ENCODE results near the gene YIF1B. TPM values are rescaled to one million over a fixed set of nuclear protein-coding genes. Genes with fewer than 3 reads are reported as not detected.

YIF1B gene
- polyA plus RNA-seq, 1 donor (not counting 4 experiments of a cell fraction or from before 2014, with no cell fraction given), result 38.1 TPM

GRCh38 chr19:38255383-38256014 lies 60.2 kb downstream of the YIF1B start:
- TF ChIP-seq CTCF (optimal IDR thresholded peaks at IDR 0.05 in 1 of 3, IDR thresholded peaks at IDR 0.05 in 1 of 3, conservative IDR thresholded peaks at IDR 0.05 in 1 of 3; ENCODE audit: extremely low read depth in 1 of 3, insufficient read depth in 2 of 3, low read length in 3 of 3) (no peak), EZH2 (IDR thresholded peaks at IDR 0.05; ENCODE audit: low read length) (no peak)
- dilution Hi-C loops (cut with MboI; ENCODE audit: extremely low pct_ligation_motif_present, low sequenced_read_pairs), result no loop called here
- H2AFZ ChIP-seq (ENCODE audit: control insufficient read depth, low read length), result no peak overlapping the region
- no peaks in the 10 kb centered on the region for H4K20me1 ChIP-seq (ENCODE audit: control insufficient read depth, extremely low read depth, insufficient read depth, low read length)
- peak overlapping the region; percentile 60 for H3K4me2 ChIP-seq (ENCODE audit: control insufficient read depth, extremely low read depth, insufficient read depth, low read depth, low read length)
- no peak overlapping the region for H3K4me3 ChIP-seq (ENCODE audit: control insufficient read depth in 2 of 3, extremely low read depth in 1 of 3, insufficient read depth in 2 of 3, low read depth in 1 of 3, low read length in 3 of 3)
- no peak overlapping the region for H3K9ac ChIP-seq (ENCODE audit: control insufficient read depth, extremely low read depth, insufficient read depth, low read length)
- no peak overlapping the region for H3K27ac ChIP-seq (ENCODE audit: control insufficient read depth, insufficient read depth, low read length)
- DNase-seq (ENCODE audit: low read depth, low spot score), result no peak
- H3K36me3 ChIP-seq (ENCODE audit: control insufficient read depth in 2 of 2, extremely low read depth in 1 of 2, insufficient read depth in 2 of 2, low read length in 2 of 2), result no peaks in the 10 kb centered on the region
- no peaks in the 10 kb centered on the region for H3K9me1 ChIP-seq (ENCODE audit: control insufficient read depth, extremely low read depth, insufficient read depth, low read length)
- H3K9me3 ChIP-seq (ENCODE audit: control insufficient read depth, low read depth, low read length), result no peaks in the 10 kb centered on the region
- no peak for FAIRE-seq
- H3K79me2 ChIP-seq (ENCODE audit: control insufficient read depth, insufficient read depth, low read length), result no peaks in the 10 kb centered on the region
- no peaks in the 10 kb centered on the region for H3K27me3 ChIP-seq (ENCODE audit: control insufficient read depth, extremely low read depth, insufficient read depth, low read length)
- H3K4me1 ChIP-seq (ENCODE audit: control insufficient read depth, extremely low read depth, insufficient read depth, low read length), result peaks cover 28% of the 10 kb centered on the region

- Histone ChIP-seq H3K4me2 (ENCODE audit: control insufficient read depth, extremely low read depth, insufficient read depth, low read depth, low read length) (no peak overlapping the region), H3K36me3 (ENCODE audit: control insufficient read depth in 2 of 2, extremely low read depth in 1 of 2, insufficient read depth in 2 of 2, low read length in 2 of 2) (no peaks in the 10 kb centered on the region), H2AFZ (ENCODE audit: control insufficient read depth, low read length) (no peak overlapping the region), H3K4me1 (ENCODE audit: control insufficient read depth, extremely low read depth, insufficient read depth, low read length) (peaks cover 28% of the 10 kb centered on the region), H3K27me3 (ENCODE audit: control insufficient read depth, extremely low read depth, insufficient read depth, low read length) (no peaks in the 10 kb centered on the region), H3K9ac (ENCODE audit: control insufficient read depth, extremely low read depth, insufficient read depth, low read length) (no peak overlapping the region), H3K9me3 (ENCODE audit: control insufficient read depth, low read depth, low read length) (no peaks in the 10 kb centered on the region), H3K79me2 (ENCODE audit: control insufficient read depth, insufficient read depth, low read length) (no peaks in the 10 kb centered on the region), H3K4me3 (ENCODE audit: control insufficient read depth in 2 of 3, extremely low read depth in 1 of 3, insufficient read depth in 2 of 3, low read depth in 1 of 3, low read length in 3 of 3) (no peak overlapping the region), H4K20me1 (ENCODE audit: control insufficient read depth, extremely low read depth, insufficient read depth, low read length) (no peaks in the 10 kb centered on the region), H3K27ac (ENCODE audit: control insufficient read depth, insufficient read depth, low read length) (no peak overlapping the region), H3K9me1 (ENCODE audit: control insufficient read depth, extremely low read depth, insufficient read depth, low read length) (no peaks in the 10 kb centered on the region)
- DNase-seq (ENCODE audit: low read depth, low spot score) (no peak), FAIRE-seq (no peak)
- dilution Hi-C loops (cut with MboI; ENCODE audit: extremely low pct_ligation_motif_present, low sequenced_read_pairs), result no loop called here
- TF ChIP-seq CTCF (optimal IDR thresholded peaks at IDR 0.05 in 1 of 3, IDR thresholded peaks at IDR 0.05 in 1 of 3, conservative IDR thresholded peaks at IDR 0.05 in 1 of 3; ENCODE audit: extremely low read depth in 1 of 3, insufficient read depth in 2 of 3, low read length in 3 of 3) (no peak), EZH2 (IDR thresholded peaks at IDR 0.05; ENCODE audit: low read length) (no peak)
Measured at GRCh38 chr19:38253788-38254187, 62.0 kb downstream of the YIF1B start.

Small RNAs within 50 kb of the gene (small RNA-seq; reads per million reads assigned to genes)
- gene RF00019 (ENCODE audit: insufficient read length in 3 of 3, low read depth in 3 of 3, low replicate concordance in 1 of 3), result 0 reads per million in 3 experiments

Other genes with a start within 250 kb of the YIF1B start
- gene DPF1, start 91.7 kb downstream of the YIF1B start, polyA plus RNA-seq, result 1.5 to 1.9 TPM (median 1.8 TPM) in 3 replicates
- gene PPP1R14A, start 59.6 kb downstream of the YIF1B start, polyA plus RNA-seq, result 2.6 to 3.1 TPM (median 2.7 TPM) in 3 replicates
- gene SPINT2, start 51.4 kb downstream of the YIF1B start, polyA plus RNA-seq, result 362 to 472 TPM (median 363 TPM) in 3 replicates
- 302 to 496 TPM (median 366 TPM) in 3 replicates for gene C19orf33, start 11.7 kb downstream of the YIF1B start, polyA plus RNA-seq
- 23.9 to 33.7 TPM (median 29.1 TPM) in 3 replicates for gene KCNK6, start 3.9 kb upstream of the YIF1B start, polyA plus RNA-seq
- gene CATSPERG, start 19.9 kb upstream of the YIF1B start, polyA plus RNA-seq, result 0.21 to 0.73 TPM (median 0.35 TPM) in 3 replicates
- gene PSMD8, start 58.6 kb upstream of the YIF1B start, polyA plus RNA-seq, result 346 to 528 TPM (median 350 TPM) in 3 replicates
- gene GGN, start 72.1 kb upstream of the YIF1B start, polyA plus RNA-seq, result 0.07 to 0.22 TPM in 2 of 3 replicates, not detected in the other
- 2.0 to 2.6 TPM (median 2.1 TPM) in 3 replicates for gene SPRED3, start 72.8 kb upstream of the YIF1B start, polyA plus RNA-seq
- gene FAM98C, start 87.1 kb upstream of the YIF1B start, polyA plus RNA-seq, result 4.5 to 9.5 TPM (median 5.8 TPM) in 3 replicates
- gene RASGRP4, start 110.3 kb upstream of the YIF1B start, polyA plus RNA-seq, result not detected in 3 replicates
- gene RYR1, start 117.7 kb upstream of the YIF1B start, polyA plus RNA-seq, result 0.32 to 0.75 TPM (median 0.41 TPM) in 3 replicates